Measurements from ENCODE around the gene HAPSTR1.
A peak's percentile ranks its signal among the peaks of the same experiment; 100 is the strongest.

The HAPSTR1 gene

DNA sequence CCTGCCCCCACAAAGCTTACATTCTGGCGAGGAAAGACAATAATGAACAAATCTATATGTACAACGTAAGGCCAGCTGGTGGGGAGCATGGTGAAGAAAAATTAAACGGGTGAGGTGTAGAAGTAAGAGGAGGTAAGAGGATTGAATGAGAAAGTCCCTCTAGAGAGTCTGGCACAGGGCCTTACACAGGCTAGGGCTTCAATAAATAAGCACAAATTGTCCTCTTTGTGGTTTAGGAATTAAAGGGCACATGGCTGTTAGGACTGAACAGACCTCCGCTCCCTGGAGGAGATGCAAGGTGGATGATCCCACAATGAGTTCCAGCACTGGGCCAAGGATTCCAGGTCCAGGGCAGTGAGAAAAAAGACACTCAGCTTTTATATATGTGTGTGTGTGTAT, 43.1 kb upstream of the HAPSTR1 start:
- H3K4me1 ChIP-seq, result peaks cover 10% of the 10 kb centered on the region
- DNase-seq, result no peak
- H3K36me3 ChIP-seq, result no peaks in the 10 kb centered on the region
- H3K27me3 ChIP-seq, result no peaks in the 10 kb centered on the region
- TF ChIP-seq, protein P1, sequence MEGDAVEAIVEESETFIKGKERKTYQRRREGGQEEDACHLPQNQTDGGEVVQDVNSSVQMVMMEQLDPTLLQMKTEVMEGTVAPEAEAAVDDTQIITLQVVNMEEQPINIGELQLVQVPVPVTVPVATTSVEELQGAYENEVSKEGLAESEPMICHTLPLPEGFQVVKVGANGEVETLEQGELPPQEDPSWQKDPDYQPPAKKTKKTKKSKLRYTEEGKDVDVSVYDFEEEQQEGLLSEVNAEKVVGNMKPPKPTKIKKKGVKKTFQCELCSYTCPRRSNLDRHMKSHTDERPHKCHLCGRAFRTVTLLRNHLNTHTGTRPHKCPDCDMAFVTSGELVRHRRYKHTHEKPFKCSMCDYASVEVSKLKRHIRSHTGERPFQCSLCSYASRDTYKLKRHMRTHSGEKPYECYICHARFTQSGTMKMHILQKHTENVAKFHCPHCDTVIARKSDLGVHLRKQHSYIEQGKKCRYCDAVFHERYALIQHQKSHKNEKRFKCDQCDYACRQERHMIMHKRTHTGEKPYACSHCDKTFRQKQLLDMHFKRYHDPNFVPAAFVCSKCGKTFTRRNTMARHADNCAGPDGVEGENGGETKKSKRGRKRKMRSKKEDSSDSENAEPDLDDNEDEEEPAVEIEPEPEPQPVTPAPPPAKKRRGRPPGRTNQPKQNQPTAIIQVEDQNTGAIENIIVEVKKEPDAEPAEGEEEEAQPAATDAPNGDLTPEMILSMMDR (IDR thresholded peaks at IDR 0.05; ENCODE audit: low read depth, low read length), result no peak
- no peaks in the 10 kb centered on the region for H3K9me3 ChIP-seq
- no peak overlapping the region for H3K4me3 ChIP-seq (ENCODE audit: low read depth, low read length)

DNA sequence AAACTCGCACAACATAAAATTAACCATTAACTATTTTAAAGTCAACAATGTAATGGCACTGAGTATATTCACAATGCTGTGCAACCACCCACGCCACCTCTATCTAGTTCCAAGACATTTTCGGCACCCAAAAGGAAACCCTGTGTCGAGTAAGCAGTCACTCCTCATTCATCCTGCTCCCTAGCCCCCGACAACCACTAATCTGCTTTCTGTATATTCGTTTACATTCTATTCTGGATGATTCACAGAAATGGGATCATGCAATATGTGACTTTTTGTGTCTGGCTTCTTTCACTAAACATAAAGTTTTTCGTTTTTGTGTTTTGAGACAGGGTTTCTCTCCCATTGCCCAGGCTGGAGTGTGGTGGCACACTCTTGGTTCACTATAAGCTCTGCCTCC, 42.2 kb upstream of the HAPSTR1 start:
- Histone ChIP-seq H3K36me3 (no peaks in the 10 kb centered on the region), H3K4me3 (ENCODE audit: low read depth, low read length) (no peak overlapping the region), H3K9me3 (no peaks in the 10 kb centered on the region), H3K27me3 (no peaks in the 10 kb centered on the region), H3K4me1 (peaks cover 10% of the 10 kb centered on the region)
- no peak for DNase-seq
- TF ChIP-seq, protein P1 (IDR thresholded peaks at IDR 0.05; ENCODE audit: low read depth, low read length), result no peak

DNA sequence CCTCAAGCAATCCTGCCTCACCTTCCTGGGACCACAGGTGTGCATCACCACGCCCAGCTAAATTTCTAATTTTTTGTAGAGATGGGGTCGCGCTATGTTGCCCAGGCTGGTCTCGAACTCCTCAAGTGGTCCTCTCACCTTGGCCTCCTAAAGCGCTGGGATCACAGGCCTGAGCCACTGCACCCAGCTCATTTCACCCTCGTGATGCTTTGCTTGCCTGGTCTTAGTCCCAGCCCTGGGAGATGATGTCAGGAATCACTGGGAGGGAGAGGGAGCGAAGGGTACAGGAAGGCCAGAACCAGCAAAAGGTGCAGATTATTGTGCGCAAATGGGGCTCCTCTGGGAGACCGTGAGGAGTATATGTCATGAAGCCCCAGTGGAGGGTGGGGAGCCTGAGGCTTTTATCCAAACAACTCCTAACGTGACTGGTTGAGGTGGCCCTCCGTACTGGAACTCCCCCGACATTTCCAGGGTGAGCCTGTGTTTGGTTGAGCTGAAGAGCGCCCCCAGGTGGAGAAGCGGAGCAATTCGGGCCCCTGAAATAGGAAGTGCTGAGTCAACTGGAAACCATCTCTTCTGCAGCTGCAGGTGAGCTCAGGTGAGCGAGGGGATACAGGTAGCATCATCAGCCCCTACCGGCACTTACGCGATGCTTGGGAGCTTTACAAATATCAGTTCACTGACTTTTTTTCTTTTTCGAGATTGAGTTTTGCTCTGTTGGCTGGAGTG, 41.2 kb upstream of the HAPSTR1 start:
- peak; percentile 12 for DNase-seq
- Histone ChIP-seq H3K9me3 (no peaks in the 10 kb centered on the region), H3K36me3 (no peaks in the 10 kb centered on the region), H3K4me3 (ENCODE audit: low read depth, low read length) (no peak overlapping the region), H3K27me3 (no peaks in the 10 kb centered on the region), H3K4me1 (peaks cover 10% of the 10 kb centered on the region)
- TF ChIP-seq, protein P1 (IDR thresholded peaks at IDR 0.05; ENCODE audit: low read depth, low read length), result peak; percentile 57

DNA sequence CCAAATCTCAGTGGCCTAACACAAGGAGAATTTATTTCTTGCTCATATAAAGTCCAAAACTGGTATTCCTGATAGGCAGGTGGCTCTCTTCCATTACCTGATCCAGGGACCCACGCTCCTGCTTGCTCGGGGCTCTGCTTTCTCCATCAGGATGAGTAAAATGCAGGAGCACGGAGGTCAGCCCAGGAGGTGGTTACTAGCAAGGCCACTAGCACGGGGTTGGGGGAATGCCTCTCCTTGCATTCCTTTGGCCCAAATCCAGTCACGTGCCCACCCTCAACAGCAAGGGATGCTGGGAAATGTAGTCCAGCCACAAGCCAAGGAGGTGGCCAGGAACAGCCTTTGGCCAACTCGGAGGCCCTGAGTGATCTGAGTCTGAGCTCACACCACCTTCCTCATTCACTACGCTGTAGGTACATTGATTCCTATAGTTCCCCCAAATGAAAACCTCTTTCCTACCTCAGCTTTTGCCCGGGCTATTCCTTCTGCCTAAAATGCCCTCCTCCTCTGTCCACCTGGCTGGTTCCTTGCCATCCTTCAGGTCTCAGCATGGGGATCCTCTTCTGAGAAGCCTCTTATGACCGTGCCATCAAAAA, 38.3 kb upstream of the HAPSTR1 start:
- Histone ChIP-seq H3K4me3 (ENCODE audit: low read depth, low read length) (peak overlapping the region; percentile 13), H3K36me3 (no peaks in the 10 kb centered on the region)

DNA sequence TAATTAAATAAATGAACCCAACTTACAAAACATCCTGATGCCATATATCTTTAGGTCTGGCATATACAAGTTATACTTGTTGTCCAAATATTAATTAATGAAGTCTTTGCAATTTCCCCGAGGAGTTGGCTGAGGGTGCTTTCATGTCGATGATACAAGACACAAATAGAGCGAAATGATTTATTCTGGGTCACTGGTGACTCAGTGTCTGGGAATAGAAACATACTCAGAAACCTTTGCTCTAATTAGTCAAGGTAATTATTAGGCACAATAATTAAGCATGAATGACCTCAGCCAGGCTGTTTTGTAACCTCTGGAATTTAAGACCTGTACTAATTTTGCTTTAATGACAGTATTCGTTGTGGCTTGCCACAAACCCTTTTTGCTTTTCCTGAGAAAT, 37.0 kb upstream of the HAPSTR1 start:
- H3K4me3 ChIP-seq (ENCODE audit: low read depth, low read length), result no peak overlapping the region
- H3K27me3 ChIP-seq, result no peaks in the 10 kb centered on the region
- no peaks in the 10 kb centered on the region for H3K36me3 ChIP-seq
- TF ChIP-seq, protein P1 (IDR thresholded peaks at IDR 0.05; ENCODE audit: low read depth, low read length), result no peak
- H3K4me1 ChIP-seq, result no peaks in the 10 kb centered on the region; the same call in 1 of the 2 replicates
- DNase-seq, result no peak
- no peaks in the 10 kb centered on the region for H3K9me3 ChIP-seq

More for the DNA sequence above, 38.3 kb upstream of the HAPSTR1 start:
- peaks cover 2% of the 10 kb centered on the region for H3K4me1 ChIP-seq
- H3K9me3 ChIP-seq, result no peaks in the 10 kb centered on the region
- no peaks in the 10 kb centered on the region for H3K27me3 ChIP-seq
- TF ChIP-seq, protein P1 (IDR thresholded peaks at IDR 0.05; ENCODE audit: low read depth, low read length), result no peak
- DNase-seq, result peak; percentile 85

DNA sequence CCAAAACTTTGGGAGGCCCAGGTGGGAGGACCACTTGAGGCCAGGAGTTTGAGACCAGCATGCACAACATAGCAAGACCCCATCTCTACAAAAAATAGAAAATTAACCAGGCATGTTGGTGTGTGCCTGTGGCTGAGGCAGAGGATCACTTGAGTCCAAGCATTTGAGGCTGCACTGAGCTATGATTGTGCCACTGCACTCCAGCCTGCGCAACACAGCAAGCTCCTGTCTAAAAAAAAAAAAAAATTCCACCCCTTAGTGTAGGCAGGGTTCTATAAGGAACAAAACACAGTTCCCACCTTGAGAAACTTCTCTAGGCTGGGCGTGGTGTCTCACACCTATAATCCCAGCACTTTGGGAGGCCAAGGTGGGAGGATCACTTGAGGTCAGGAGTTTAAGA, 36.3 kb upstream of the HAPSTR1 start:
- H3K36me3 ChIP-seq, result no peaks in the 10 kb centered on the region
- DNase-seq, result no peak
- H3K27me3 ChIP-seq, result no peaks in the 10 kb centered on the region
- no peaks in the 10 kb centered on the region for H3K9me3 ChIP-seq
- TF ChIP-seq, protein P1 (IDR thresholded peaks at IDR 0.05; ENCODE audit: low read depth, low read length), result no peak
- H3K4me3 ChIP-seq (ENCODE audit: low read depth, low read length), result no peak overlapping the region
- no peaks in the 10 kb centered on the region; the same call in 1 of the 2 replicates for H3K4me1 ChIP-seq
